Measurements from ENCODE around the gene ACAP3.

The ACAP3 gene

GRCh38 chr1:1307923-1308755 lies at the start of gene ACAP3, which contains the start of gene PUSL1:
Gene ACAP3 (minus strand): TSS chr1:1307930. CDS start chr1:1307815, 115 bp downstream.
Gene PUSL1 (plus strand): TSS chr1:1308597. CDS start chr1:1308644, 47 bp downstream.
- peak; percentile 94 for DNase-seq (ENCODE audit: low spot score)

GRCh38 chr1:1356796-1357401 lies 49.2 kb upstream of the ACAP3 start:
- no peak for DNase-seq (ENCODE audit: low spot score)

GRCh38 chr1:1356166-1356795 lies 48.6 kb upstream of the ACAP3 start:
- DNase-seq (ENCODE audit: low spot score): no peak

GRCh38 chr1:1355416-1355815 lies 47.7 kb upstream of the ACAP3 start:
- no peak for DNase-seq (ENCODE audit: low spot score)

GRCh38 chr1:1354271-1355247 lies 46.8 kb upstream of the ACAP3 start:
- DNase-seq (ENCODE audit: low spot score): no peak

GRCh38 chr1:1353389-1354151 lies 45.8 kb upstream of the ACAP3 start:
- no peak for DNase-seq (ENCODE audit: low spot score)

GRCh38 chr1:1352786-1353388 lies 45.2 kb upstream of the ACAP3 start:
- DNase-seq (ENCODE audit: low spot score): no peak

- DNase-seq (ENCODE audit: low spot score): no peak
Measured at GRCh38 chr1:1351511-1352427, 44.0 kb upstream of the ACAP3 start.

- DNase-seq (ENCODE audit: low spot score): peak; percentile 87
Measured at GRCh38 chr1:1349256-1350012, 41.7 kb upstream of the ACAP3 start, which contains the start of gene DVL1. Gene DVL1 (minus strand): TSS chr1:1349418. CDS start chr1:1349065, 353 bp downstream.

- DNase-seq (ENCODE audit: low spot score): no peak
Measured at GRCh38 chr1:1348420-1349255, 40.9 kb upstream of the ACAP3 start.

- DNase-seq (ENCODE audit: low spot score): no peak
Measured at GRCh38 chr1:1347663-1348419, 40.1 kb upstream of the ACAP3 start.

GRCh38 chr1:1347026-1347595 lies 39.4 kb upstream of the ACAP3 start:
- DNase-seq (ENCODE audit: low spot score): no peak

- no peak for DNase-seq (ENCODE audit: low spot score)
Measured at GRCh38 chr1:1346501-1346890, 38.8 kb upstream of the ACAP3 start.

GRCh38 chr1:1345860-1346500 lies 38.2 kb upstream of the ACAP3 start:
- no peak for DNase-seq (ENCODE audit: low spot score)

- DNase-seq (ENCODE audit: low spot score): no peak
Measured at GRCh38 chr1:1345384-1345783, 37.7 kb upstream of the ACAP3 start.
